ENCODE data around the gene EIF1. TPM values are rescaled to one million over a fixed set of nuclear protein-coding genes. Genes with fewer than 3 reads are reported as not detected.

The EIF1 gene
- polyA plus RNA-seq, 1 experiment, result 251 TPM

DNA sequence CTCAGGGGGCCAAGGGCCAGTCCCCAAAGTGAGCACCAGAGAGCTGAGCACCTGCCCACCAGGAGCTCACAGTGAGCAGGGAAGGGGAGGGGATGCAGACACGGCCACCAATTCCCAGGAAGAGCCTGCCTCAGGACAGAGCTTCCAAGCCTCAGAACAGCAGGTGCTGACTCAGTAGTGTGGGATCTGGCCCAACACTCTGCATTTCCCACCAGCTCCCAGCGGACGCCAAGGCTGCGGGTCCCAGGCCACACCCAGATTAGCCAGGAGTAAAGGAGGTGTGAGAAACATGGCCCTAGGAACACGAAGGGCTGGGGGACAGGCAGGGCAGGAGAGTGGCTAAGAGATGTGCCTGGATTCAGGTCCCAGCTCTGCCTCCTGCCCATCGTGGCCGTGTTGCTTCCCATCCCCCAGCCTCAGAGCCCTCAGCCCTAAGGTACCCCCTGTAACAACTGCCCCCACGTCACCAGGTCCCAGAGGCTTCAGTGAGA, 28.4 kb upstream of the EIF1 start:
- ChIA-PET CTCF (interaction anchor here (0.7 to 10.6 kb wide), 10 partner anchors 8 to 1029 kb away, joined by 3 to 271 read pairs (median 10); no protein-coding TSS in a partner anchor), POLR2A (no interaction called here)
- TF ChIP-seq, protein P1, sequence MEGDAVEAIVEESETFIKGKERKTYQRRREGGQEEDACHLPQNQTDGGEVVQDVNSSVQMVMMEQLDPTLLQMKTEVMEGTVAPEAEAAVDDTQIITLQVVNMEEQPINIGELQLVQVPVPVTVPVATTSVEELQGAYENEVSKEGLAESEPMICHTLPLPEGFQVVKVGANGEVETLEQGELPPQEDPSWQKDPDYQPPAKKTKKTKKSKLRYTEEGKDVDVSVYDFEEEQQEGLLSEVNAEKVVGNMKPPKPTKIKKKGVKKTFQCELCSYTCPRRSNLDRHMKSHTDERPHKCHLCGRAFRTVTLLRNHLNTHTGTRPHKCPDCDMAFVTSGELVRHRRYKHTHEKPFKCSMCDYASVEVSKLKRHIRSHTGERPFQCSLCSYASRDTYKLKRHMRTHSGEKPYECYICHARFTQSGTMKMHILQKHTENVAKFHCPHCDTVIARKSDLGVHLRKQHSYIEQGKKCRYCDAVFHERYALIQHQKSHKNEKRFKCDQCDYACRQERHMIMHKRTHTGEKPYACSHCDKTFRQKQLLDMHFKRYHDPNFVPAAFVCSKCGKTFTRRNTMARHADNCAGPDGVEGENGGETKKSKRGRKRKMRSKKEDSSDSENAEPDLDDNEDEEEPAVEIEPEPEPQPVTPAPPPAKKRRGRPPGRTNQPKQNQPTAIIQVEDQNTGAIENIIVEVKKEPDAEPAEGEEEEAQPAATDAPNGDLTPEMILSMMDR (IDR thresholded peaks at IDR 0.05; ENCODE audit: insufficient read depth, low read depth, low read length), result no peak
- H3K27me3 ChIP-seq (ENCODE audit: control insufficient read depth, insufficient read depth, low read length), result no peaks in the 10 kb centered on the region
- no peaks in the 10 kb centered on the region for H3K36me3 ChIP-seq (ENCODE audit: control insufficient read depth, insufficient read depth, low read length)
- H3K4me3 ChIP-seq (ENCODE audit: low read depth, low read length), result no peak overlapping the region
- DNase-seq (ENCODE audit: low read depth), result no peak

DNA sequence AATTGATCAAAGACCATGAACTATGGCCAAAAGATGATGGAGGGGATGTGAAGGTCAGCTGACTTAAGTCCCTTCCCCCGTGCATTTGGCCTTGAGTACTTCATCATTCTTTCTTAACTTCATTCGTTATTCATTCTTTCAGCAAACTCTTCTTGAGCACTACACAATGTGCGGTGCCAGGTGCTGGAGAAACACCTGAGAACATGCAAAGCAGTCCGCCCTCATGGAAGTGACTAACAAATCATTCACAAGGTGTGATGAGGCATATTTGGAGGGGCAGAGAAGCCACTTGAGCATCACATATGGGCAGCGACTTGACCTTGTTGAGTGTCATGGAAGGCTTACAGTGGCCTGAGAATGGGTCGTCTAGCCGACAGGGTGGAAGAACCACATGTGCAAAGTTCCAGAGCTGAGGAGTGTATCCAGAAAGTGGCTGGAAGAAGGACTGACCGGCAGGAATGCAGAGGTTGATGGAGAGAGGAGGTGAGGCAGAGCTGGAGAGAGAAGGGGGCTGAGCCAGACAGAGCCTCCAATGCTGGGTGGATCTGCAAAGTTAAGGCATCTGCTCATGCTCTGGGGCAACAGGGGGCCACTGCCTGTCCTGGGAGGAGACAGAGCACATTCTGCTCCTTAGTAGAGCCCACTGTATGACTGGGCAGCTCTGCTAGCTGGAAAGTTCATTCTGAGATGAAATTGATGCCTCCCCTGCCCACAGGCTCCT, 25.1 kb upstream of the EIF1 start:
- Histone ChIP-seq H3K36me3 (ENCODE audit: control insufficient read depth, insufficient read depth, low read length) (no peaks in the 10 kb centered on the region), H3K27me3 (ENCODE audit: control insufficient read depth, insufficient read depth, low read length) (no peaks in the 10 kb centered on the region), H3K4me3 (ENCODE audit: low read depth, low read length) (no peak overlapping the region)
- CTCF ChIA-PET, result interaction anchor here (0.7 to 10.6 kb wide), 42 partner anchors 11 to 1300 kb away, joined by 3 to 271 read pairs (median 5); partner anchors contain the start of genes EIF1 and KRT15
- DNase-seq (ENCODE audit: low read depth), result no peak
- TF ChIP-seq, protein P1 (IDR thresholded peaks at IDR 0.05; ENCODE audit: insufficient read depth, low read depth, low read length), result no peak
- POLR2A ChIA-PET, result no interaction called here

DNA sequence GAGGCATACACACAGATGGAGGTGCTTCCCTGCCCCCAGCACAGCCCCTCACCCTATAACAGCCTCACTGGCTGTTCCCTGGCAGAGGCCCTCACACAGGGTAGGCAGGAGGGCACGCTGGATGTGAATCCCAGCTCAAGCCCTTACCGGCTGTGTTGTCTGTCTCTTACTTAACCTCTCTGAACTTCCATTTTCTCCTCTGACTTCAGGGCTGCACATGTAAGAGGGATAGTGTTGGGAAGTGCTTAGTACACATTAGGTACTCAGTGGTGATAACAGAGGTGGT, 24.6 kb upstream of the EIF1 start:
- ChIA-PET CTCF (interaction anchor here (0.7 to 10.6 kb wide), 14 partner anchors 12 to 860 kb away, joined by 3 to 271 read pairs (median 17); no protein-coding TSS in a partner anchor), POLR2A (no interaction called here)
- H3K27me3 ChIP-seq (ENCODE audit: control insufficient read depth, insufficient read depth, low read length), result no peaks in the 10 kb centered on the region
- TF ChIP-seq, protein P1 (IDR thresholded peaks at IDR 0.05; ENCODE audit: insufficient read depth, low read depth, low read length), result no peak
- DNase-seq (ENCODE audit: low read depth), result no peak
- no peak overlapping the region for H3K4me3 ChIP-seq (ENCODE audit: low read depth, low read length)
- H3K36me3 ChIP-seq (ENCODE audit: control insufficient read depth, insufficient read depth, low read length), result no peaks in the 10 kb centered on the region

DNA sequence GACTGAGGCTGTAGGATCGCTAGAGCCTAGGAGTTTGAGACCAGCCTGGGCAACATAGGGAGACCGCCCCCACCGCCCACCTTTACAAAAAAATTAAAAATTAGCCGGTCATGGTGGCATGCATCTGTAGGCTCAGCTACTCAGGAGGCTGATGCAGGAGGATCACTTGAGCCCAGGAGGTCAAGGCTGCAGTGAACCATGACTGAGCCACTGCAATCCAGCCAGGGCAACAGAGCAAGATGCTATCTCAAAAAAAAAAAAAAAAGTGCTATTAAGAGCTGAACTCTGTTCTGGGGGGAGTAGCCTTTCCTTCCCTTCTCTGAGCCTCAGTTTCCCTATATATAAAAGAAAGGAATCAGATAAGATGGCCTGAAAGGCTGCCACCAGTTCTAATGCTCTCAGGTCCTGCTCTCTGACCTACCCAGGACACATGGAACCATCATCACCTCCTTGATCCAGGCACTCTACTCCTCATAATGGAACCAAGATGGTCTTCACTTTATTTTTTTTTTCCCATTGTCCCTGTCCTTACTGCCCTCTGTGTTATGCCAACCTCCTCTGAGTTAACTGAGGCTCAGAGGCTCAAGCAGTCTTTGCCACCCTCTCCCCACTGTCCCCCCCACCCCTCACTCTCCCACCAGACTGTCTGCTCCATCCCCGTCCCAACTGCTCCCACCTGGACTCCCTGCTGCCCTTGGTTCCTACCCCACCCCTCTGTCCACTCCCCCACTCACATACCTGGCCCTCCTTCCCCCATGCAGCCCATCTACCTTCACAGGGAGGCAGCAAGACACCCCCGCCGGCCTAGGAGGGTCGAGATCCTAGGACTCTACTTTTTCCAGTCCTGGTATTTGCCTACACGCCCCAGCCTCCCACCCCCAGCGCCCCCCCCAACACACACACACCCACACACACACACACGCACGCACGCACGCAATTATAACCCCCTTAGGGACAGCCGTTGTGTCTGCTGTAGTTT, 23.8 kb upstream of the EIF1 start:
- Histone ChIP-seq H3K27me3 (ENCODE audit: control insufficient read depth, insufficient read depth, low read length) (no peaks in the 10 kb centered on the region), H3K36me3 (ENCODE audit: control insufficient read depth, insufficient read depth, low read length) (no peaks in the 10 kb centered on the region), H3K4me3 (ENCODE audit: low read depth, low read length) (no peak overlapping the region; the same call in 1 of the 2 replicates)
- ChIA-PET POLR2A (interaction anchor here (0.5 kb wide), 1 partner anchor 164 kb away, joined by 5 read pairs; no protein-coding TSS in a partner anchor), CTCF (interaction anchor here (0.6 to 10.6 kb wide), 53 partner anchors 12 to 1306 kb away, joined by 3 to 271 read pairs (median 4); partner anchors contain the start of genes EIF1, KRT17, KRT33B and KRTAP2-1)
- TF ChIP-seq, protein P1 (IDR thresholded peaks at IDR 0.05; ENCODE audit: insufficient read depth, low read depth, low read length), result no peak
- DNase-seq (ENCODE audit: low read depth), result no peak

Measured in BJ (cell line).